GM12891 (cell line): ENCODE results near the gene NIT1.

Source experiments
- POLR2A ChIP-seq: IDR thresholded peaks from 2 replicates; pipeline ENCODE4 v1.6.1; 2011; ENCODE audit warnings: low read depth, low read length, control low read depth
- POLR2AphosphoS5 ChIP-seq: IDR thresholded peaks from 2 replicates; pipeline ENCODE4 v1.6.1; 2011; ENCODE audit warnings: low read depth, low read length, control low read depth
- POU2F2 ChIP-seq: IDR thresholded peaks from 2 replicates; pipeline ENCODE4 v1.6.1; 2011; ENCODE audit warnings: low read depth, mild to moderate bottlenecking, control low read depth, low read length, moderate library complexity
- TAF1 ChIP-seq: IDR thresholded peaks from 2 replicates; pipeline ENCODE4 v1.6.1; 2011; ENCODE audit warnings: low read depth, low read length, control low read depth

GRCh38 chr1:161159087-161159912 lies 41.4 kb downstream of the NIT1 start, which contains the start of gene USP21:
- peak; percentile 94 for TF ChIP-seq TAF1
- peak; percentile 74; the same call in 1 of the 2 replicates for TF ChIP-seq POLR2A
- peak; percentile 46 for TF ChIP-seq POLR2AphosphoS5
- peak; percentile 10; the same call in 1 of the 2 replicates for TF ChIP-seq POU2F2
